Liver (tissue), 9 donors: ENCODE measurements around the gene PALMD. TPM values are rescaled to one million over a fixed set of nuclear protein-coding genes. Genes with fewer than 3 reads are reported as not detected.

Source experiments
- DNase-seq: peaks from one replicate; pipeline ENCODE4 v3.0.0-alpha.2; 2017; ENCODE audit warnings: low spot score
- H3K27ac ChIP-seq, 2 donors: one replicate each; pipeline ENCODE4 v1.7.0; 2013; ENCODE audit warnings: inconsistent platforms in 2 of 2, low read length in 2 of 2, control low read depth in 1 of 2, low read depth in 1 of 2, mild to moderate bottlenecking in 1 of 2
- H3K27me3 ChIP-seq, 4 donors: one replicate each; pipeline versions ENCODE4 v1.6.1 to v1.7.0; 2013; ENCODE audit warnings: low read length in 3 of 4, inconsistent platforms in 1 of 4, mild to moderate bottlenecking in 1 of 4, moderate library complexity in 1 of 4; ENCODE audit not compliant: control insufficient read depth in 4 of 4, insufficient read depth in 4 of 4
- H3K36me3 ChIP-seq, 4 donors: one replicate each; pipeline versions ENCODE4 v1.6.1 to v1.7.0; 2013; ENCODE audit warnings: low read length in 3 of 4, mild to moderate bottlenecking in 3 of 4, low read depth in 1 of 4, moderate library complexity in 1 of 4; ENCODE audit not compliant: control insufficient read depth in 4 of 4, insufficient read depth in 3 of 4
- H3K4me1 ChIP-seq, 4 donors: one replicate each; pipeline versions ENCODE4 v1.6.1 to v1.7.0; 2013; ENCODE audit warnings: low read length in 3 of 4, mild to moderate bottlenecking in 3 of 4, moderate library complexity in 1 of 4; ENCODE audit not compliant: control insufficient read depth in 4 of 4, insufficient read depth in 4 of 4
- H3K4me3 ChIP-seq, 3 donors: one replicate each; pipeline versions ENCODE4 v1.6.1 to v1.7.0; 2013; ENCODE audit warnings: low read length in 3 of 3, control low read depth in 1 of 3, low read depth in 1 of 3, mild to moderate bottlenecking in 1 of 3
- H3K9ac ChIP-seq, 2 donors: one replicate each; pipeline ENCODE4 v1.7.0; 2013; ENCODE audit warnings: low read length in 2 of 2, mild to moderate bottlenecking in 2 of 2, moderate library complexity in 2 of 2, control low read depth in 1 of 2, low read depth in 1 of 2
- H3K9me3 ChIP-seq, 4 donors: one replicate each; pipeline versions ENCODE4 v1.6.1 to v1.7.0; 2013; ENCODE audit warnings: low read length in 3 of 4; ENCODE audit not compliant: control insufficient read depth in 4 of 4
- ATF3 ChIP-seq: IDR thresholded peaks from 2 replicates; pipeline ENCODE4 v1.6.1; 2016; ENCODE audit warnings: antibody characterized with exemption
- CTCF ChIP-seq: fragments of 150-350 bp; IDR thresholded peaks from 2 replicates; pipeline ENCODE4 v1.5.1; 2017; ENCODE audit warnings: improper control_type of control experiment, low read depth, low read length; ENCODE audit not compliant: missing input control
- EGR1 ChIP-seq, 2 donors: IDR thresholded peaks; 2 replicates each; pipeline ENCODE4 v1.6.1; 2016 to 2018; ENCODE audit warnings: antibody characterized with exemption in 2 of 2, low read depth in 2 of 2
- FOXA2 ChIP-seq: IDR thresholded peaks from 2 replicates; pipeline ENCODE4 v1.6.1; 2016; ENCODE audit warnings: antibody characterized with exemption
- GABPA ChIP-seq, 2 donors: IDR thresholded peaks in 1 of 2; conservative IDR thresholded peaks in 1 of 2; 2 replicates each; pipeline ENCODE4 v1.6.1; 2016; ENCODE audit warnings: antibody characterized with exemption in 2 of 2, mild to moderate bottlenecking in 1 of 2, moderate library complexity in 1 of 2
- HNF4A ChIP-seq, 2 donors: conservative IDR thresholded peaks; 2 replicates each; pipeline ENCODE4 v1.6.1; 2016; ENCODE audit warnings: antibody characterized with exemption in 2 of 2, mild to moderate bottlenecking in 2 of 2
- HNF4G ChIP-seq: IDR thresholded peaks from 2 replicates; pipeline ENCODE4 v1.6.1; 2016; ENCODE audit warnings: antibody characterized with exemption
- MAX ChIP-seq: IDR thresholded peaks from 2 replicates; pipeline ENCODE4 v1.6.1; 2016; ENCODE audit warnings: antibody characterized with exemption
- NR2F2 ChIP-seq: IDR thresholded peaks from 2 replicates; pipeline ENCODE4 v1.6.1; 2016; ENCODE audit warnings: antibody characterized with exemption
- RAD21 ChIP-seq, 2 donors: IDR thresholded peaks; 2 replicates each; pipeline ENCODE4 v1.6.1; 2016; ENCODE audit warnings: antibody characterized with exemption in 2 of 2, mild to moderate bottlenecking in 2 of 2
- SP1 ChIP-seq: IDR thresholded peaks from 2 replicates; pipeline ENCODE4 v1.6.1; 2018; ENCODE audit warnings: antibody characterized with exemption, mild to moderate bottlenecking
- TAF1 ChIP-seq: conservative IDR thresholded peaks from 2 replicates; pipeline ENCODE4 v1.6.1; 2016; ENCODE audit warnings: antibody characterized with exemption, mild to moderate bottlenecking
- YY1 ChIP-seq: IDR thresholded peaks from 2 replicates; pipeline ENCODE4 v1.6.1; 2016; ENCODE audit warnings: antibody characterized with exemption, mild to moderate bottlenecking
- WGBS: extraction: QIAGEN DNeasy Blood & Tissue Kit; methylation state at CpG from one replicate; pipeline ENCODE4 v1.1.7; 2013; 5-methylcytosine and 5-hydroxymethylcytosine counted together
- polyA plus RNA-seq, 2 donors: library from polyadenylated mRNA; stranded (reverse) in 1 of 2; unstranded in 1 of 2; fragments of 200-250 nt in 1 of 2; fragments of >200 nt in 1 of 2; fragmentation: Nextera tagmentation in 1 of 2; extraction: Ambion mirVana in 1 of 2; gene quantifications; one replicate each; pipeline versions ENCODE4 v1.2.1 to v1.2.3, GENCODE V29; 2013 to 2015
- total RNA-seq, 2 donors: library from RNA; depleted of rRNA; stranded (reverse); fragments of >200 nt; gene quantifications; one replicate each; pipeline ENCODE4 v1.2.3, GENCODE V29; 2014
- TF ChIP-seq, protein P1 (sequence below): IDR thresholded peaks from 2 replicates; pipeline ENCODE4 v1.6.1; 2016; ENCODE audit warnings: antibody characterized with exemption
- donor health status: healthy.
- donor health status: healthy.
- donor health status: healthy.
- donor health status: healthy.
- donor health status: healthy.

Gene PALMD
- total and polyA plus RNA-seq, 4 donors, result 9.7 to 24.0 (median 19.5) TPM

DNA sequence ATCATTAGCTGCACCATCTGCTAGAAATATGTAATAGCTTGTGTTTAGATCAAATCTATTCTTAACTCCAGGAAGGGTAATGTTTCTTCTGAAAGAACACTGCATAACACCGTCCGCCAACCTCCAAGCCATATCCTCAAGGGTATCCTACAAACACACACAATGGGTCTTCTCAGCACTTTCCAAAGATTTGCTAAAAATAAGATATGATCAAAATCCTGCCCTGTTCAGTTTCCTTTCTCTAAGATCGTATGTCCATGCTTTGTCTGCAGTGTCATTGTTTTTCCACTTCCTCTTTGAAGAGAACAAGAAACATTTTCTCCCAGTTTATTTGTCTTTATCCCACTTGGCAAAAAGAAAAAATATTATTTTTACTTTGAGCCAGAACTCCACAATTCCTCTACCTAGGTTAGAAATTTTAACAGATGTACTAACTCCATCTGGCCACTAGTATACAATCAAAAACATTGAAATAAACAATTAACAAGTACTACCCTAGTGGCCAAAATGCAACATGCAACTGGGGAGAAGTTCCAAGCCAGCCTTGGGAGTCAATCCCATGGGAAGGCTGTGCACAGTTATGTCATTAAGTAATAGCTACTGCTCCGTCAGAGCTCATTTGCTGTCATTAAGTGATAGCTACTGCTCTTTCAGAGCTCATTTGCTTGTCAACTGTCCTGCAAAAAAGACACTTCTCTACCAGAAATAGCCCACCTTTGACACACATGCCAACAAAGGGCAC lies 82.8 kb downstream of the PALMD start:
- no peak overlapping the region for H3K4me3 ChIP-seq

GRCh38 chr1:99731384-99731783 lies 85.5 kb downstream of the PALMD start:
- Histone ChIP-seq H3K9me3 (no peaks in the 10 kb centered on the region), H3K9ac (no peak overlapping the region), H3K27me3 (no peaks in the 10 kb centered on the region), H3K36me3 (peaks cover 1 to 32% (median 16%) of the 10 kb centered on the region in 4 donors), H3K4me1 (peaks cover 0 to 10% (median 5%) of the 10 kb centered on the region in 4 donors), H3K27ac (no peak overlapping the region), H3K4me3 (no peak overlapping the region)
- DNase-seq, result no peak
- 90% methylated on average over 1 of the region's 1 CpG for WGBS
- TF ChIP-seq NR2F2, result no peak
- TF ChIP-seq GABPA (IDR thresholded peaks at IDR 0.05 in 1 of 2, conservative IDR thresholded peaks at IDR 0.05 in 1 of 2), result no peak
- TF ChIP-seq HNF4G, result no peak
- no peak for TF ChIP-seq YY1
- TF ChIP-seq SP1, result no peak
- no peak for TF ChIP-seq CTCF
- no peak for TF ChIP-seq MAX
- TF ChIP-seq RAD21 (IDR thresholded peaks at IDR 0.05), result no peak
- no peak for TF ChIP-seq ATF3
- no peak for TF ChIP-seq TAF1
- TF ChIP-seq HNF4A (conservative IDR thresholded peaks at IDR 0.05), result no peak
- TF ChIP-seq, protein P1, sequence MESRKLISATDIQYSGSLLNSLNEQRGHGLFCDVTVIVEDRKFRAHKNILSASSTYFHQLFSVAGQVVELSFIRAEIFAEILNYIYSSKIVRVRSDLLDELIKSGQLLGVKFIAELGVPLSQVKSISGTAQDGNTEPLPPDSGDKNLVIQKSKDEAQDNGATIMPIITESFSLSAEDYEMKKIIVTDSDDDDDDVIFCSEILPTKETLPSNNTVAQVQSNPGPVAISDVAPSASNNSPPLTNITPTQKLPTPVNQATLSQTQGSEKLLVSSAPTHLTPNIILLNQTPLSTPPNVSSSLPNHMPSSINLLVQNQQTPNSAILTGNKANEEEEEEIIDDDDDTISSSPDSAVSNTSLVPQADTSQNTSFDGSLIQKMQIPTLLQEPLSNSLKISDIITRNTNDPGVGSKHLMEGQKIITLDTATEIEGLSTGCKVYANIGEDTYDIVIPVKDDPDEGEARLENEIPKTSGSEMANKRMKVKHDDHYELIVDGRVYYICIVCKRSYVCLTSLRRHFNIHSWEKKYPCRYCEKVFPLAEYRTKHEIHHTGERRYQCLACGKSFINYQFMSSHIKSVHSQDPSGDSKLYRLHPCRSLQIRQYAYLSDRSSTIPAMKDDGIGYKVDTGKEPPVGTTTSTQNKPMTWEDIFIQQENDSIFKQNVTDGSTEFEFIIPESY, result no peak
- TF ChIP-seq EGR1 (IDR thresholded peaks at IDR 0.05; ENCODE audit: low read depth in 2 of 2), result no peak

More for the DNA sequence above, 82.8 kb downstream of the PALMD start:
- H3K9ac ChIP-seq, result no peak overlapping the region
- WGBS, result 85% methylated on average over 4 of the region's 4 CpGs
- peaks cover 0 to 10% (median 6%) of the 10 kb centered on the region in 4 donors for H3K4me1 ChIP-seq
- peaks cover 5 to 36% (median 14%) of the 10 kb centered on the region in 4 donors for H3K36me3 ChIP-seq
- no peaks in the 10 kb centered on the region for H3K9me3 ChIP-seq
- TF ChIP-seq NR2F2 (no peak), CTCF (peak; percentile 42), ATF3 (no peak), FOXA2 (no peak), HNF4A (conservative IDR thresholded peaks at IDR 0.05) (no peak), YY1 (no peak), RAD21 (IDR thresholded peaks at IDR 0.05) (peak in 1 of 2 donors; percentile 57)
- TF ChIP-seq, protein P1, result no peak
- no peak for DNase-seq
- no peaks in the 10 kb centered on the region for H3K27me3 ChIP-seq
- no peak overlapping the region for H3K27ac ChIP-seq
